SK-N-SH treated with all-trans-retinoic acid at 6 μM for 48 hours (cell line): ENCODE data around the gene GNAS-AS1.

ENCODE experiments used
- ARNTL ChIP-seq: fragments of 450-650 bp; formaldehyde crosslinking; IDR thresholded peaks from 2 replicates; pipeline ENCODE4 v1.5.0; 2020; ENCODE audit warnings: low read depth, mild to moderate bottlenecking, moderate library complexity, borderline replicate concordance
- CREB5 ChIP-seq: fragments of 250-450 bp; sonication (Bioruptor Pico); IDR thresholded peaks from 2 replicates; pipeline ENCODE4 v1.5.1; 2020; ENCODE audit warnings: low read depth, mild to moderate bottlenecking, moderate library complexity
- PPARA ChIP-seq: fragments of 250-450 bp; sonication (Bioruptor Pico); IDR thresholded peaks from 2 replicates; pipeline ENCODE4 v1.5.0; 2020; ENCODE audit warnings: mild to moderate bottlenecking, borderline replicate concordance
- RARB ChIP-seq: fragments of 250-450 bp; sonication (Bioruptor Pico); IDR thresholded peaks from 2 replicates; pipeline ENCODE4 v1.8.0; 2021; ENCODE audit warnings: mild to moderate bottlenecking, moderate library complexity
- TCF4 ChIP-seq: fragments of 250-450 bp; sonication (Bioruptor Pico); IDR thresholded peaks from 2 replicates; pipeline ENCODE4 v1.8.0; 2021; ENCODE audit warnings: mild to moderate bottlenecking, moderate library complexity, borderline replicate concordance
- TOX ChIP-seq: fragments of 250-450 bp; sonication (Bioruptor Pico); IDR thresholded peaks from 2 replicates; pipeline ENCODE4 v1.8.0; 2021; ENCODE audit warnings: mild to moderate bottlenecking, moderate library complexity, borderline replicate concordance
- ZFP3 ChIP-seq: fragments of 250-450 bp; sonication (Bioruptor Pico); IDR thresholded peaks from 2 replicates; pipeline ENCODE4 v1.5.0; 2020; ENCODE audit warnings: mild to moderate bottlenecking, moderate library complexity
- ZFP30 ChIP-seq: fragments of 450-650 bp; formaldehyde crosslinking; IDR thresholded peaks from 2 replicates; pipeline ENCODE4 v1.5.0; 2022; ENCODE audit warnings: mild to moderate bottlenecking, moderate library complexity
- ZNF70 ChIP-seq: fragments of 450-650 bp; formaldehyde crosslinking; IDR thresholded peaks from 2 replicates; pipeline ENCODE4 v1.5.0; 2020; ENCODE audit warnings: mild to moderate bottlenecking, moderate library complexity
- TF ChIP-seq, protein P1 (sequence below): fragments of 250-450 bp; sonication (Bioruptor Pico); IDR thresholded peaks from 2 replicates; pipeline ENCODE4 v1.5.0; 2020; ENCODE audit warnings: mild to moderate bottlenecking, moderate library complexity
- TF ChIP-seq, protein P2 (sequence below): fragments of 250-450 bp; sonication (Bioruptor Pico); IDR thresholded peaks from 2 replicates; pipeline ENCODE4 v1.8.0; 2020; ENCODE audit warnings: mild to moderate bottlenecking, moderate library complexity, borderline replicate concordance

- TF ChIP-seq ZFP3 (CRISPR knock-in tag) (no peak), ZFP30 (CRISPR knock-in tag) (no peak), RARB (CRISPR knock-in tag) (no peak), TCF4 (CRISPR knock-in tag) (no peak), CREB5 (CRISPR knock-in tag) (no peak), ZNF70 (CRISPR knock-in tag) (no peak), ARNTL (CRISPR knock-in tag) (no peak), PPARA (CRISPR knock-in tag) (no peak), TOX (CRISPR knock-in tag) (no peak)
- TF ChIP-seq, protein P1, sequence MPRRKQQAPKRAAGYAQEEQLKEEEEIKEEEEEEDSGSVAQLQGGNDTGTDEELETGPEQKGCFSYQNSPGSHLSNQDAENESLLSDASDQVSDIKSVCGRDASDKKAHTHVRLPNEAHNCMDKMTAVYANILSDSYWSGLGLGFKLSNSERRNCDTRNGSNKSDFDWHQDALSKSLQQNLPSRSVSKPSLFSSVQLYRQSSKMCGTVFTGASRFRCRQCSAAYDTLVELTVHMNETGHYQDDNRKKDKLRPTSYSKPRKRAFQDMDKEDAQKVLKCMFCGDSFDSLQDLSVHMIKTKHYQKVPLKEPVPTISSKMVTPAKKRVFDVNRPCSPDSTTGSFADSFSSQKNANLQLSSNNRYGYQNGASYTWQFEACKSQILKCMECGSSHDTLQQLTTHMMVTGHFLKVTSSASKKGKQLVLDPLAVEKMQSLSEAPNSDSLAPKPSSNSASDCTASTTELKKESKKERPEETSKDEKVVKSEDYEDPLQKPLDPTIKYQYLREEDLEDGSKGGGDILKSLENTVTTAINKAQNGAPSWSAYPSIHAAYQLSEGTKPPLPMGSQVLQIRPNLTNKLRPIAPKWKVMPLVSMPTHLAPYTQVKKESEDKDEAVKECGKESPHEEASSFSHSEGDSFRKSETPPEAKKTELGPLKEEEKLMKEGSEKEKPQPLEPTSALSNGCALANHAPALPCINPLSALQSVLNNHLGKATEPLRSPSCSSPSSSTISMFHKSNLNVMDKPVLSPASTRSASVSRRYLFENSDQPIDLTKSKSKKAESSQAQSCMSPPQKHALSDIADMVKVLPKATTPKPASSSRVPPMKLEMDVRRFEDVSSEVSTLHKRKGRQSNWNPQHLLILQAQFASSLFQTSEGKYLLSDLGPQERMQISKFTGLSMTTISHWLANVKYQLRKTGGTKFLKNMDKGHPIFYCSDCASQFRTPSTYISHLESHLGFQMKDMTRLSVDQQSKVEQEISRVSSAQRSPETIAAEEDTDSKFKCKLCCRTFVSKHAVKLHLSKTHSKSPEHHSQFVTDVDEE (CRISPR knock-in tag) = no peak
- TF ChIP-seq, protein P2, sequence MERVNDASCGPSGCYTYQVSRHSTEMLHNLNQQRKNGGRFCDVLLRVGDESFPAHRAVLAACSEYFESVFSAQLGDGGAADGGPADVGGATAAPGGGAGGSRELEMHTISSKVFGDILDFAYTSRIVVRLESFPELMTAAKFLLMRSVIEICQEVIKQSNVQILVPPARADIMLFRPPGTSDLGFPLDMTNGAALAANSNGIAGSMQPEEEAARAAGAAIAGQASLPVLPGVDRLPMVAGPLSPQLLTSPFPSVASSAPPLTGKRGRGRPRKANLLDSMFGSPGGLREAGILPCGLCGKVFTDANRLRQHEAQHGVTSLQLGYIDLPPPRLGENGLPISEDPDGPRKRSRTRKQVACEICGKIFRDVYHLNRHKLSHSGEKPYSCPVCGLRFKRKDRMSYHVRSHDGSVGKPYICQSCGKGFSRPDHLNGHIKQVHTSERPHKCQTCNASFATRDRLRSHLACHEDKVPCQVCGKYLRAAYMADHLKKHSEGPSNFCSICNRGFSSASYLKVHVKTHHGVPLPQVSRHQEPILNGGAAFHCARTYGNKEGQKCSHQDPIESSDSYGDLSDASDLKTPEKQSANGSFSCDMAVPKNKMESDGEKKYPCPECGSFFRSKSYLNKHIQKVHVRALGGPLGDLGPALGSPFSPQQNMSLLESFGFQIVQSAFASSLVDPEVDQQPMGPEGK (CRISPR knock-in tag) = no peak
These were observed 39.3 kb upstream of the GNAS-AS1 start for GRCh38 chr20:58889798-58890517.
